ENCODE data around the gene CDH12.

The CDH12 gene

DNA sequence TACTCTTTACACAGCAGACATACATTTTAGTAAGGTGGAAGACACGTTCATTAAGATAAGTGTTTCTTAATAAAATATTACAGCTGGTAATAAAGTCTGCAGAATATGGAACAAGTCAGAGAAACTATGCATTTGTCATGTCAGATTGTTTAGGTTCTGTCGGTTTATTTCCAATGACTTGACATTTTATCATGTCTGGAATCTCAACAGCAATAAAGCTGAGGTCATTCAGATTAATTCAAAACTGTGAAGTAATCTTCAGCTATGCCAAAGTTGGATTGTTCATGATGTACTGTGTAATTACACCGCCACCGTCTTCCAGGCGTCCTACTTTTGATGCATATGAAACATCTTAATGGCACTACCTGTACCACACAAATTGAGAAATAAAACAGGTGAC, 1032.6 kb downstream of the CDH12 start:
- DNase-seq (ENCODE audit: low read depth in 2 of 2): no peak

DNA sequence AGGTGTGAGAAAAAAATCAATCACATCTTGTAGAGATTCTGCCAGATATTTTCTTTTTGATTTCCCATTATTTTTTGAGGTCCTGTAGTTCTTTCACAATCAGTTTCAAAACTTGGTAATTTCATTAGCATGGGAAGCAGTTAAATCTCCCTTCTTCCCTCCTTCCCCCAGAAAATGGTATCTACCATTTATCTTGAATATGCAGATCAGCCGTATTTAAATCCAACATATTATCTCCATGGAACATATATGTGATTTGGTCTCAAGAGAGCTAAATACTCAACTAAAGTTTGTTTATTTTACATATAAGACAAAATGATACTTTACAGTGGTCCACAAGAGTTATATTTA, 1034.8 kb downstream of the CDH12 start:
- DNase-seq (ENCODE audit: low read depth in 2 of 2): no peak

DNA sequence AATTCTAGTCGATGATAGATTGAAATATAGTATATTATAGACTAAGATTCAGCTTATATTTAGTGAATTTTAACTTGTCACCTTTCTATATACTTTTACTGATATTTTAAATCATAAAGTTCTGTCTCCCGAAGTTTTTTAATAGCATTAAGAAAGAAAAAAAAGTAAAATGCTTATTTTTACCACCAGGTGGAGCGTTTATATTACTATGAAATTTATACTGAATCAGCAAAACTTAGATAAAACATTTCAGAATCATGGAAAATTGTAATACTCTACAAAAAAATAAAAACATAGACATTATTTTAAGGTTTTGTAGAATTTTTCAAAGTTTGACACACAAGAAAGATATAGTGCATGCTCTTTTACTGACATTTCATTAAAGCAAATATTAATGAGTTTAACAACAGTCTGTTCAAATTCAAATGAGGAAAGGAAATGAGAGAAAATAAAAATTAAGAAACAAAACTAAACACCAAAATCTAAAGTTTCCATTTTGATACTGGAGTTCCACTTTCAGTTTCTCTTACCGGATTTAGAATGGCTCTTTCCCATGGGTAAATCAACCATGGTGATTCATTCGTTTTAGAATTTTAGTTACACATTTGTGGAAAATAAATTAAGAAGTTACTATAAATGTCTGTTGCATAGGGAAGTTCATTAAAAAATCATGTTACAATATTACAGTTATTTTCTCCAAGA, 1035.3 kb downstream of the CDH12 start:
- no peak for DNase-seq (ENCODE audit: low read depth in 2 of 2)

DNA sequence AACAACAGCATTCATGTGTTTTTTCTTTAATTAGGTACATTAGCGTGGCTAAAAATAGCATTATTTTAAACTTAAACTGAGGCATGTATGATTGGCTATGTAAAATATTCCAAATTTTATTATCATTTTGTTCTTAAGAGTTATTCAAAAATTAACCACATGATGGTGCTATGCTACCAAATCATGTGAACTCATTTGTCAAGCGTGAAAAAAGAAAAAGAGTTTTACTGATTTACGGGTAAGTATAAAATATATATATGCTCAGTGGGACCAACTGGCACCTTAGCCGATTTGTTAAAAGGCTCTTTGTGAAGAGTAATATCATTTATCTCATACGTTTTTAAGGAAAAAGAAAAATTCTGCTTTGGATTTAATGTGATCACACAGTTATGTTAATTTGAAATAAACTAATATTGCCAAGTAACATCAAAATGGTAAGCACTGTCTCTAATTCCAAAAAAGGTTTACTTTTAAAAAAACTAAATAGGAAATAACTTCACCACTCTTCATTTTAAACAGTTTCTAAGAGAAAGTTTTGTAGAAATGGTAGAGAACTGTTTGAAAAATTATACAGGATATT, 1042.3 kb downstream of the CDH12 start:
- no peak for DNase-seq (ENCODE audit: low read depth in 2 of 2)

DNA sequence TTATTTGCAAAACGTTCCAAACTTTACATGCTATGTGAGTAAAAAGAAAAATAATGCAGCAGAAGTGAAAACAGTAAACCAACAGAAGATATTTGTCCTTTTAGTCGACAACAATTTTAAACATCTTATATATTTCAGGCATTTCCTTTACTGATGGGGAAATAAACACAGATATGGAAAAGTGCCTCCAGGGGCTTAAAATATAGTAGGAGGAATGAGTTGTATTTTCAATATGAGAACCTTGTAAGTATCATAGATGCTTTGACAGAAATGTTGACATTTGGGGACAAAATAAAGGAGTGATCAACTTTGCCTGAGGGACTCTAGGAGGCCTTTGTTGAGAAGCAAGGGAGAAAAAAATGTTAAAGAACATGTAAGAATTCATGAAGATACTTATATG, 1043.5 kb downstream of the CDH12 start:
- DNase-seq (ENCODE audit: low read depth in 2 of 2): no peak

DNA sequence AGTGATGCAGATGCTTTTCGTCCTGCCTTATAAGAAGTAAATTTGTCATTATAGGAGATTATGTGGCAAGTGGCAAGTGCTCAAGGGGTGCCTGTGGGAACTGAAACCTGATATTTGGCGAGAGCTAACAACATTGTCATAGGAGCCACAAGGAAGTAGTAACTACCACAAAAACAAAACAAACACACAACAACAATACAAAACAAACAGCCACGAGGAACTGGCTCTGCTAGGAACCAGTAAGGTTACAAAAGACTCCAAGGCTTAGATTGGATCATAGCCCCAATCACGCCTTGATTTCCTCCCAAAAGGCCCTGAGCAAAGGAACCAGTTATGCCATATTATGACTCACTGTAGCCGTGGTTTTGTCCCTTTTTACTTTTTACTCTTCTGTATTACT, 1045.2 kb downstream of the CDH12 start:
- DNase-seq (ENCODE audit: low read depth in 2 of 2): no peak

DNA sequence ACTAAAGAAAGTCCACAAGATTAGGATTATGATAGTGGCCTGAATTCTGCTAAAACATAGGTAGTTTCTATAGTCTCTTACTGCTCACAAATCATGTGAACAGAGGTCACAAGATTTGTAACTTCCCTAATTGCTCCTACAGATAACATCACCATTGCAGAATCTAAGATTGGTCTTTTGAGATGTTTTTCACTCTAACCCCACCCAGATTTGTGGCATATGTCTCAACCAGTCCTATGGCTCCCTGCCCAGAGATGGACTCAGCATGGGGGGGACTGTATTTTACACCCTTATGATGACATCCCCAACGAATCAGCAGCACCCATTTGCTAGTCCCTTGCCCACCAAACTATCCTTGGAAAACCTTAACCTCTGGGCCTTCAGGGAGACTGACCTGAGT, 1046.2 kb downstream of the CDH12 start:
- peak; percentile 76 to 77 for DNase-seq (ENCODE audit: low read depth in 2 of 2)

DNA sequence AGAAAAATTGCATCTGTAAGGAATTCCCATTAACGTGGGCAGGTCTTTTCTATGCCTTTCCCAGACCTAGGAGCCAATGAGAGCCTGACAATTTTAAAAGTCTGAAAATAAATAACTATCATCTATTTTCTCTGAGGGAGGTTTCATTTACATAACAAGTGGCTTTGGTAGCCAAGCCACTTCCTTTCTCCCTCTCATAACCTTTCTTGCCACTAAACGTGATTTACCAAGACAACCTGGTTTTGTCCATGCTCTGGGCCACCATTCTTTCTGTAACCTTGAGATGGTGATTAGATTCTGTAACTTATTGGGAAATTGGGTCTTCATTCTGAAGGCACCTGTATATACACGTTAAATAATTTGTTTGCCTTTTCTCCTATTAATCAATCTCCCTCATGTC, 1046.9 kb downstream of the CDH12 start:
- DNase-seq (ENCODE audit: low read depth in 2 of 2): no peak

DNA sequence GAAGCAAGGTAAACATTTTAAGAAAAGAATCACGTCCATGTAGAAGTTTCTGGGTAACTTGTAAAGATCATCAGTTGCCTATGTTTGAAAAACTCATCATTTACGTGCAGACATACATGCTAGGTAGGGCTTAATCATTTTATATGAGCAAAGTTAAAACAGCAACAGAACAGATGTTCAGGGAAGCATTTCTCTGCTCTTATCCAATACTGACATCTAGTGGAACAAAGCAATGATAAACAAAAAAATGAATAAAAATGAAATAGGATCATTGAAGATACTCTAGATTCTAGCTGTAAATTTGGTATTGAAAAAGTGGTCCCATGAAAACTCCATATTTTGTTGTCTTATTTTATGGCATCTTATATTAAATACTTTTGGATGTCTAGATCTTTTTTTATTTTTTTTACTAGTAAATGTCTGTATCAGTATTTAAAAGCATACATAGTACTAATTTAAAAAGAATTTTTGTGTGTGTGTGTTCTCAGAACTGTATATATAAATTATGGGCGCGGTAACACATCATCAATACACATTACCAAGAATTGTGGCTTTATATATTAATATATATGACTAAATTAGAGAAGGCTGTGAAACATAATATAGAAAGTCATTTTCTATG, 1050.2 kb downstream of the CDH12 start:
- peak in 1 of 2 experiments; percentile 33 for DNase-seq (ENCODE audit: low read depth in 2 of 2)

DNA sequence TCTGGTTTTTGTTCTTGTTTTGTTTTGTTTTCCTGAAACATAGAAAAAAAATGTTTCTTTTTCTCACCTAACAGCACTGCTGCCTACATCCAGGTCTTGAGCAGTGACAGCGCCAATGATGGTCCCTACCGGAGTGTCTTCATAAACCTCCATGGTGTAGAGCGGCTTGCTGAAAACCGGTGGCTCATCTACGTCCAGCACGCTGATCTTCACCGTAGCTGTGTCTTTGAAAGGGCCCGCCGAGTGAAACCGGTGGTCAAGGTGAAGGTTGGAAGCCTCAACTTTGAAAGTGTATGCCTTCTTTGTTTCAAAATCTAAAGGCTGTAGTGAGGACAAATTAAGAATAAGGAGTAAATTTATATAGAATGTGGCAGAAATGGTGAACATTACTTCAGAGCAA, 1051.0 kb downstream of the CDH12 start:
- no peak for DNase-seq (ENCODE audit: low read depth in 2 of 2)

DNA sequence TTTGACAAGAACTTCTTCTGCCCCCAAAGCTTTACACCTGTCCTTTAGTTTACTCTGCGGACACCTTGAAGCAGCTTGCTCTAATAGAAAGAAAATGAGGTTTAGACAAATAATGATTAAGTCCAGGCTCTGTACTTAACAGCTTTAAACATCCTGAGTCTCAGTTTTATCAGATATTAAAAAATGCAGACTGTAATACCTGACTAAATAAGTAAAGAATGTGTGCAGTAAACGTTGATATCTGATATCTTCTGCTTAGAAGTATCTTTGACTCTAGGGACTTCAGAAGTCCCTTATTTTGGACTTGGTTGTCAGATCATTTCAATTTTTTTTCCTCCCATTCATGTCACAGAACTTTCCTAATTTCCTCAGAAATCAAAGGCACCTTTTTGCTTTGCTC, 1060.4 kb downstream of the CDH12 start:
- DNase-seq (ENCODE audit: low read depth in 2 of 2): no peak

DNA sequence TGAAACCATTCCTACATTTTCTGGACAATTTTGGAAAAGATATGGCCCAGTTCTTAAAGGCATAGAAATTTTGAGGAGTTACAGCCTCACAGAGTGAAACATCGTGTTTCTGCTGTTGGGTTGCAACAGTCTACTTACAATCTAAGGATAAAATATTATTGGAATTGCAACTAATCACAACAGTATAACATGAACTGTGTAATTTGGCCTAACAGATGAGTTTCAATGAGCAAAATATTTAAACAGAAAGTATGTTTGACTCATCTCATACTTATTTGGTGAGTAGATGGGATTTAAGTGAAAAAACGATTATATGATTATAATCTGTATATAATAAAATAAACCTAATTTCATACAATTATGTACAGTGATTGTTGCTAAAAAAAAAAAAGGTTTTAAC, 1061.8 kb downstream of the CDH12 start:
- DNase-seq (ENCODE audit: low read depth in 2 of 2): peak; percentile 33 to 42

DNA sequence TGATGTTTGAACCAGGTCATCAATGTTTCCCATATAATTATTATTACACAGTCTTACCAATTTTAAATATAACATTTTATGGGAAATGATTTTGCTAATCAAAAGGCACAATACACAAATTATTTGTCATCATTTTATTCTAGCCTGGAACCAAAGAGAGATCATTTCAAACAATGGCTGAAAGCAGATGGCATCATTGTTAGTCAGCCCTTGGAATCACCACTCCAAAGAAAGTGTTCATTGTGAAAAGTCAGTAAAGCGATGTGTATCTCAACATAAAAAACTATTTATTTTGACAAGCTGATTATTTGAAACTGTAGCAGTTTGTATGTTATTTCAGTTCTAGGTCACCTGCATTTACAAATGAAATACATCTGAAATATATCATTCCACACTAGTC, 1068.7 kb downstream of the CDH12 start:
- DNase-seq (ENCODE audit: low read depth in 2 of 2): no peak

DNA sequence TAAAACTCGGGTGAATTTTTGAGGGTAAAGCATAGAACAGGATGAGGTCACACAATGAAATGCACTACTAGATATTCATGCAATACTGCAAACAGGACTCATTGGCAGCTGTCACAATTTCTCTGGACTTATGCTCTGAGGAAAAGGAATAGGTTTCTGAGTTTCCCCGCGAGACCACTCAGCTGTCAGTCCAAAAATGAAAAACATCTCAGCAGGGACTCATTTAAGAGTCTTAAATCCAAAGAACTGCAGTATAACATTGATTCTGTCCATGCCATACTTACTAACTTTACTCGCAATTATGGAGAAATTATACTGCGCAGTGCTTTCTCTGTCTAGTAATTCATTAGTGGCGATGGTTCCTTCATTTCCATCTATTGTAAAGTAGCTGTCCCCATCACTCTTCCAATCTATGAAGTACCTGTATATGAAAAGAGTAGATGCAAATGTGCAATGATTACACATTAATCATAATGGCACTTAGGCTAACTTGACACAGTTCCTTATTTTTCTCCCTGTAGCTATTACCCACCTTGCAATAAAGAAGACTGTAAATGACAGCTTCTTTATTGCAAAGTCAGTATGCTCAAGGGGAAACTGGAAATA, 1070.0 kb downstream of the CDH12 start:
- no peak for DNase-seq (ENCODE audit: low read depth in 2 of 2)

DNA sequence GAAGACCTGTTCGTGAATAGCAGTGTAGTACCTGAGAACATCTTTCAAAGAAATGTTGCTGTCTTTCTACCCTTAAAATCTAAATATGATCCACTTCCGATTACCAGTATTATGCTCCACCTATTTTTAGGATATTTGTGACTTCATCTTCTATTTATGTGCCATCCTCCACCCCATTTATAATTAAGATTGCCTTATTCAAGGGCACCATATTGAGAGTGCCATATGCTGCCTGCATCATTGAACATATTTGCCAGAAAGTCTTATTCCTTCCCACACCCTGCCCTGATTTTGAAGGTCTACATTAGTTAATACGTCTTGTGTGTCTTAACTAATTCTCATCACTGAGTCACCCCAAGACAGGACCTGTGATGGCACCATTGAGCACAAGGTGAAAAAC, 1076.7 kb downstream of the CDH12 start:
- no peak for DNase-seq (ENCODE audit: low read depth in 2 of 2)

DNA sequence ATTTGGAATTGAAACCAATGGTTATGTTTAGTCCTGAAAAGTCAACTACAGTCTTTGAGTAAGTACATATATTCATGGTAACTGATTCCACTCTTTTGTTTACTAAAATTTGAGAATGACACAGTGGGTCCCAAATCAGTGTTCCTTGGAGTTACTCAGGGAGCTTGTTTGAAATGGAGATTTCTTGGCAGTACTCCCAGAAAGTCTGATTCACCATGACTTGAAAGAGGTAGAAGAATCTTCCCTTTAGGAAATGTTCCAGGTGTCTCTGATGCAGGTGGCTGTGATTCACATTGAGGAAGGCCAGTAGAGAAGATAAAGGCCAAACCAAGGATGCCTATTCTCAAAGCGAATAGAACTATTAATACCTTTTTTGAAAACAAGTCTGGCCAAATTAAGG, 1078.3 kb downstream of the CDH12 start:
- DNase-seq (ENCODE audit: low read depth in 2 of 2): no peak

DNA sequence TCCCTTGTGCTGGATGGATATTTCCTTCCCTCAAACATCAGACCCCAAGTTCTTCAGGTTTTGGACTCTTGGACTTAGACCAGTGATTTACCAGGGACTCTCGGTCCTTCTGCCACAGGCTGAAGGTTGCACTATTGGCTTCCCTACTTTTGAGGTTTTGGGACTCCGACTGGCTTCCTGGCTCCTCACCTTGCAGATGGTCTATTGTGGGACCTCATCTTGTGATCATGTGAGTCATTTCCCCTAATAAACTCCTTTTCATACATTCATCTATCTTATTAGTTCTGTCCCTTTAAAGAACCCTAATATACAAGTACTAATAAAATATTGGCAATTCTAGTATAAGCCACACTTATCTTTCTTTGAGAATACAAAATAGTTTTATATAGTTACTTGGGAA, 1078.9 kb downstream of the CDH12 start:
- no peak for DNase-seq (ENCODE audit: low read depth in 2 of 2)

DNA sequence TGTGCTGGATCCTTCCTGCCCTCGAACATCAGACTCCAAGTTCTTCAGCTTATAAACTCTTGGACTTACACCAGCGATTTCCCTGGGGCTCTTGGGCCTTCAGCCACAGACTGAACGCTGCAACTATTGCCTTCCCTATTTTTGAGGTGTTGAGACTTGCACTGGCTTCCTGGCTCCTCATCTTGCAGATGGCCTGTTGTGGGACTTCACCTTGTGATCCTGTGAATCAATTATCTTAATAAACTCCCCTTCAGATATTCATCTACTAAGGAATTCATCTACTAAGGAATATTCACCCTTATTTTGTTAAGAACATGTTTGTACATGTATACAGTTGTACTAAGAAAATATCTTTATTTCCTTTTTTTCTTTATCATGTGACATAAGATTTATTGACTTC, 1079.7 kb downstream of the CDH12 start:
- DNase-seq (ENCODE audit: low read depth in 2 of 2): no peak

DNA sequence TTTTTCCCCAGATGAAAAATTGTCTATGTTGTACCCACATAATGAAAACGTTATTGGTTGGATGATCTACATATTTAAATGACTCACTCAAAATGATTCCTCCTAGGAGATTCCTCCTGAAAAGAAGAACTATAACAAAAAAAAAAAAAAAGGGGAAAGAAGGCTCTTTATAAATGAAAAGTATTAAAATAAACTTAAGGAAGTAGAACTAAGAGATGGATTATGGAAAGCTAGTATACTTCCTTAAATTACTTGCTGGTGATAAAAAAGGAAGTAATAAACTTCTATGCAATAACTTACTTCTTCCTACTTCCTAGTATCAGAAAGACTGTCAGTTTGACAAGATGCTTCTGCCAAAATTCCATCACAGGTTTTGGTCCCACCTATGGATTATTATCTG, 1087.7 kb downstream of the CDH12 start:
- no peak for DNase-seq (ENCODE audit: low read depth in 2 of 2)

DNA sequence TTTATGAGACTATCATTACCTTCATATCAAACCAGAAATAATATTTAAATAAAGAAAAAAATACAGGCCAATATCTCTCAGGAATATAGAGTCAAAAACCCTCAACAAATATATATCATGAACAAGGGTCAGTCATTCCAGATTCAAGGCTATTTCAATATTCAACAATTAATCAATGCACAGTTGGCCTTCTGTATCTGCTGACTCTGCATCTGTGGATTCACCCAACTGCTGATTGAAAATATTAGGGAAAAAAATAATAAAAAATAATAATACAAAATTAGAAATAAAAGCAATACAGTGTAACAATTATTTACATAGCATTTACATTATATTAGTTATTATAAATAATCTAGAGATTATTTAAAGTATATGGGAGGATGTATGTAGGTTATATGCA, 1114.0 kb downstream of the CDH12 start:
- no peak for DNase-seq (ENCODE audit: low read depth in 2 of 2)

DNA sequence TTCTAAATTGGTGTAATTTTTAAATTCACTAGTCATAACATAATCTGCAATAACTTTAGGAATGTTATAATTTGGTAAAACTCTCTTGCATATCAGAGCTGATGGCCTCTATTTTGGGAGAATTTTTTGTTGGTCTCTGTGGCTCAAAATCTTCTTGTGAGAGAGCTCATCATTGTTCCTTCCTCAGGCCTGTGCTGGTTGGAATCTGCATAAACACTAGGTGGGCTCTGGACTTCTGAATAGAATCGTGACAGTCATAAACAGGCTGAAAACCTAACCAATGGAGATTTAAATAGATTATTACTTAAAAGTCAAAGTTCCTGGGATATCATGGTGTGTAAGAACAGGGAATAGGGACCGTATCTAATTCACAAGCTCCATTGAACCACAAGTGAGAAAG, 1129.6 kb downstream of the CDH12 start:
- no peak for DNase-seq (ENCODE audit: low read depth in 2 of 2)

DNA sequence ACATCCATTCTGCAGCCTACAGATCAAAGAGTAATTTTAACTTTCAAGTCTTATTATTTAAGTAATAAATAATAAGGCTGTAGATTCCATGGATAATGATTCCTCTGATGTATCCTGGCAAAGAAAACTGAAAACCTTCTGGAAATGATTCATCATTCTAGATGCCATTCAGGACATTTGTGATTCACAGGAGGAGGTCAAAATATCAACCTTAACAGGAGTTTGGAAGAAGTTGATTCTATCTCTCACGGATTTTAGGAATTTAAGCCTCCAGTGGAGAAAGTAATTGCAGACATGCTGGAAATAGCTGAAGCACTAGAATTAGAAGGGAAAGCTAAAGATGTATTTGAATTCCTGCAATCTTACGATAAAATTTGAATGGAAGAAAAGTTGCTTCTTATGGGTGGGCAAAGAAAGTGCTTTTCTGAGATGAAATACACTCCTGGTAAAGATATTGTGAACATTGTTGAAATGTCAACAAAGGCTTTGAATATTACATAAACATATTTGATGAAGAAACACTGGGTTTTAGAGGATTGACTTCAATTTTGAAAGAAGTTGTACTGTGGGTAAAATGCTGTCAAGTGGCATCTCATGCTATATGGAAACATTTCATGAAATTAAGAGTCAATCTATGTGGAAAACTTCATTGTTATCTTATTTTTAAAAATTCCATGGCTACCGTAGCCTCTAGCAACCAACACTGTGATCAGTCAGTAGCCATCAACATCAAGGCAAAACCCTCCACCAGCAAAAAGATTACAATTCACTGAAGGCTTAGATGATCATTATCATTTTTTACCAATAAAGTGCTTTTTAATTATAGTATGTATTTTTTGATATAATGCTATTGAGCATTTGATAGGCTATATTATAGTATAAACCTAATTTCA, 1141.0 kb downstream of the CDH12 start:
- peak; percentile 32 to 43 for DNase-seq (ENCODE audit: low read depth in 2 of 2)

Data from fibroblast of skin of left quadriceps (primary cell).